ENCODE results near the gene AGBL2.

The AGBL2 gene

GRCh38 chr11:47628026-47628425 is 87.1 kb downstream of the AGBL2 start:
- no peak for ATAC-seq

GRCh38 chr11:47626234-47626633 is 88.9 kb downstream of the AGBL2 start:
- no peak for ATAC-seq

GRCh38 chr11:47620836-47621378 is 94.3 kb downstream of the AGBL2 start:
- no peak for ATAC-seq

- ATAC-seq = no peak
Measured at GRCh38 chr11:47617417-47617809, 97.8 kb downstream of the AGBL2 start.

GRCh38 chr11:47616726-47617416 is 98.3 kb downstream of the AGBL2 start:
- no peak for ATAC-seq

GRCh38 chr11:47615249-47615648 is 99.9 kb downstream of the AGBL2 start:
- no peak for ATAC-seq

GRCh38 chr11:47611348-47611794 is 103.8 kb downstream of the AGBL2 start:
- no peak for ATAC-seq

- no peak for ATAC-seq
Measured at GRCh38 chr11:47609675-47610074, 105.5 kb downstream of the AGBL2 start.

Measured in activated CD4-positive, CD25-positive, alpha-beta regulatory T cell treated with anti-CD3 and anti-CD28 coated beads, Interleukin-2, amount 50 U/mL, for 24 hours (primary cell).